Lower leg skin (tissue), 3 donors: ENCODE results near the gene MUC6.

Experiments
- CTCF ChIP-seq, 3 donors: fragments of 450-650 bp; IDR thresholded peaks; one replicate each; pipeline ENCODE4 v1.5.1; 2016; ENCODE audit warnings: antibody characterized with exemption in 3 of 3, mild to moderate bottlenecking in 3 of 3, moderate library complexity in 2 of 3
- POLR2A ChIP-seq, 2 donors: fragments of 450-650 bp; IDR thresholded peaks; one replicate each; pipeline ENCODE4 v1.6.1; 2016 to 2017; ENCODE audit warnings: antibody characterized with exemption in 2 of 2, mild to moderate bottlenecking in 1 of 2, moderate library complexity in 1 of 2

GRCh38 chr11:1022411-1022810, 14.1 kb downstream of the MUC6 start:
- TF ChIP-seq CTCF (IDR thresholded peaks at IDR 0.05) (no peak), POLR2A (IDR thresholded peaks at IDR 0.05) (no peak)
